GM19467 (cell line): ENCODE results near the gene RCBTB1.
"Not testable (repeated sequence)": the region's sequence is repeated elsewhere in the genome, so short reads cannot be mapped to it uniquely, and the experiment has no call there.

ENCODE experiments used
- ATAC-seq: cut with Tn5 transposase; IDR thresholded peaks from one replicate; pipeline ENCODE4 v1.9.1; 2021; ENCODE audit warnings: mild to moderate bottlenecking, moderate library complexity; ENCODE audit not compliant: unreplicated experiment

The RCBTB1 gene

GRCh38 chr13:49524740-49525501, 60.4 kb downstream of the RCBTB1 start:
- ATAC-seq: no peak

GRCh38 chr13:49521224-49521623, 64.1 kb downstream of the RCBTB1 start:
- no peak for ATAC-seq

GRCh38 chr13:49517461-49517860, 67.9 kb downstream of the RCBTB1 start:
- ATAC-seq: no peak

- no peak for ATAC-seq
Measured at GRCh38 chr13:49516467-49516866, 68.9 kb downstream of the RCBTB1 start.

GRCh38 chr13:49512578-49512977, 72.8 kb downstream of the RCBTB1 start:
- ATAC-seq: no peak

- no peak for ATAC-seq
Measured at GRCh38 chr13:49503951-49504350, 81.4 kb downstream of the RCBTB1 start.

GRCh38 chr13:49502954-49503353, 82.4 kb downstream of the RCBTB1 start:
- ATAC-seq: no peak

- no peak for ATAC-seq
Measured at GRCh38 chr13:49499889-49500660, 85.3 kb downstream of the RCBTB1 start.

GRCh38 chr13:49498206-49498605, 87.2 kb downstream of the RCBTB1 start:
- no peak for ATAC-seq

- ATAC-seq: no peak
Measured at GRCh38 chr13:49497272-49497671, 88.1 kb downstream of the RCBTB1 start.

- not testable (repeated sequence) for ATAC-seq
Measured at GRCh38 chr13:49496837-49497236, 88.5 kb downstream of the RCBTB1 start.

- peak; percentile 73 for ATAC-seq
Measured at GRCh38 chr13:49495783-49496762, 89.3 kb downstream of the RCBTB1 start, which contains the start of gene PHF11. TSS of gene PHF11 (plus strand) at chr13:49495953. CDS start at chr13:49496002, 49 bp downstream.

GRCh38 chr13:49494645-49495044, 90.7 kb downstream of the RCBTB1 start:
- no peak for ATAC-seq

GRCh38 chr13:49488563-49488962, 96.8 kb downstream of the RCBTB1 start:
- ATAC-seq: no peak
